ENCODE data around the gene COL12A1. TPM values are rescaled to one million over a fixed set of nuclear protein-coding genes. Genes with fewer than 3 reads are reported as not detected.

The COL12A1 gene
- total RNA-seq, 2 experiments from 2014 or later: not detected

DNA sequence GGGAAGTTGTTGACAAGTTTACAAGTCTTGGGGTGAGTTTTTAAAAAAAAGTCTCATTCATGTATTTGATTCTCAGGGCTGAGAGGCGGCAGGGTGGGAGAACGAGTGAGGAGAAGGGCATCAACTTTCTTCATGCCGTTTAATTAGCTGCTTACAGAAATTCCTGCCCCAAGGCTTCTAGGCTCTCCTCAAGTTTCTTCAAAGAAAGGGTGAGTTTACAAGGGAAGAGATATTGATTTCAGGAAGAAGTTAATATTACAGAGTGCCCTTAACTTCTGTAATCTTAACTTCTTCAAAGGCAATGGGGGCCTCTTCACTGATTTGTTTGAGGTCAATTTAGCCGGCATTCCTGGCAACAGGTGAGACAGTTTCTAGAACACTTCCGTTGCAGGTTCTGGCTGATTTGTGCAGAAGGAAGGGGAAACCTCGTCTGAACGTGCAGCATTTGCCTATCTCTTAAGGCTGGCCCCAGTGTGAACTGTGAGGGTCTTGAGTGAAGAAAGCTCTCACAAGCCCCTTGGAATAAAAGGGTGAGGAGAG, 3.4 kb upstream of the COL12A1 start:
- no peaks in the 10 kb centered on the region for H3K9me3 Mint-ChIP-seq
- CTCF ChIA-PET: interaction anchor here (0.6 to 2.5 kb wide), 15 partner anchors 8 to 1470 kb away, joined by 3 to 9 read pairs (median 3); no protein-coding TSS in a partner anchor
- POLR2A ChIA-PET: no interaction called here
- peaks cover 42% of the 10 kb centered on the region for H3K4me1 Mint-ChIP-seq
- H3K27ac Mint-ChIP-seq: no peak overlapping the region
- H3K27me3 Mint-ChIP-seq: peaks cover 63% of the 10 kb centered on the region
- no peaks in the 10 kb centered on the region for H3K36me3 Mint-ChIP-seq (ENCODE audit: low read depth)
- no peak overlapping the region for H3K4me3 Mint-ChIP-seq
- DNase-seq: no peak

DNA sequence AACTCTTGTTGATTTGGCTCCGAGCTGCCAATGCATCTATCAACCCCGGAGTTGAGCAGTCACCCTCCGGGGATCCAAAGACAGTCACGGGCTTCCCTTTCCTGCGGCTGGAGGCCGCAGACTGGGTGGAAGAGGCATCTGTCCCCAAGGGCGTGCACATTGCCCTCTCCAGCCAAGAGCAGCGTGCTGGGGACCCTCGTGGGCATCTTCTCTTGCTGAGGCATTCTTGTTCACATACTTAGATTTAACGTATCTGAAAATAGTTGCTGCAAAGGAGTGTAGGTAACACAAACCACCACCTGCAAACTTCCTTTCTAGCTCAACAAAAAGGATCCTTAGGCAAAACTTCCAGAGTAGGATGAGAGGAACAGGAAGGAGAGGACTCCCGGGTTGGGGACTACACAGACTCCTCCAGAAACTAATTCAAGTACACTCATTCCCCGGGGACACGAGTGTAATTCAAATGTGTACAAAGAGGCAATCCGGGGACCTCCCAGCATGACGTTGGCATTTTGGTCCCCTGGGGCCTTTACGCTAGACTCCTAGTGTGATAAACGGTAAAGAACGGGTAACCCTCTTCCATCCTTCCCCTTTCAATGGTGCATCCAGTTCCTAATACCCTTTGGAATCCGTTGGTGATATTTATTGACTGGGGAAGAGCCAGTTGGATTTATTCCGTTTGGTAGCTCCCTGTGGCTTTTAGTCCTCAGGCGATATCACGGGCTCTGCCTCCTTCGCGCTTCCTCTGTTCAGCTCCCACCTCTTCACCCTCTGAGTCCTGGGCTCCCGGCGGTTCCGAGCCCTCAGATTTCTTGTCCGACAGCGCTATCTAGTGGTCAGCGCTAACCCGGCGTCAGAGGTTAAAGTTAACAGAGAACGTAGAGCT, 2.7 kb upstream of the COL12A1 start:
- Mint-ChIP-seq H3K27ac (peak overlapping the region; percentile 42), H3K4me3 (peak overlapping the region; percentile 31), H3K9me3 (no peaks in the 10 kb centered on the region)

DNA sequence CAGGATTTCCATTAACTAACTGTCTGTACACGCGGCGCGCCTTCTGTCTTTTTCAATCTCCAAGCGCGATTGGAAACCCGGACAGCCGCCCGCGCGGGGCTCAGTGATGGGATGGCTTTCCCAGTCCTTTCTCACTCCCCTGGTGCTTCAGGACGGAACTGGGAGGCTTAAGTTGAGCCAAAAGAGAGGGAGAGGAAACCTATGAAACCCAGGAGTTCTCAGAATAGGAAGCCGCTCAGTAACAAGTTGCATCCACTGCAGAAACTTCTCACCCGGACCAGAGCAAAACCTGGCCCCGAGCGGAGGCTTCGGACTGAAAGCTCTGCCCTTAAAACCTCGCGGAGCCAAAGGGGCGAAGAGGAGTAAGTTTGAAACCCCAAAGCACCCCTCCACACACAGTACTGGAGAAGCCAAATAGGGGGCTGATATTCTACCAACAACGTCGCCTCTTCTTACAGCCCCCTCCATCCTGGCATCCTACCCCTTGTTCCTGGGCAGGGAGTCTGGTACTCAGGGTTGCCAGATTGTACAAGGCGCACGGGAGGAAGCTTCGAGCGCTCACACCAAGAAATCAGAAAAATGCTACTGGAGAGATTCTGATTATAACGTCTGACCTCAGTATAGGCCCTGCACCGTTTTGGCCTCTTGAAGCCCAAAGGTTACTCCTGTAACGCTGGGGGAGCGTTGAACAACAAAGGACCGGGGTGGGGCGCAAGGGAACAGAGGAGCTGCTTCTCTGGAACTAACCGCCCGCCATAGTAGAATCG, 906 bp upstream of the COL12A1 start:
- POLR2A ChIA-PET: interaction anchor here (0.6 kb wide), 1 partner anchor 218 kb away, joined by 3 read pairs; no protein-coding TSS in a partner anchor

More for the DNA sequence above, 2.7 kb upstream of the COL12A1 start:
- peak; percentile 80 for DNase-seq
- H3K36me3 Mint-ChIP-seq (ENCODE audit: low read depth): no peaks in the 10 kb centered on the region
- ChIA-PET CTCF (interaction anchor here (0.6 to 2.5 kb wide), 14 partner anchors 9 to 1469 kb away, joined by 3 to 9 read pairs (median 3); no protein-coding TSS in a partner anchor), POLR2A (no interaction called here)
- H3K4me1 Mint-ChIP-seq: peaks cover 45% of the 10 kb centered on the region
- peaks cover 70% of the 10 kb centered on the region for H3K27me3 Mint-ChIP-seq

DNA sequence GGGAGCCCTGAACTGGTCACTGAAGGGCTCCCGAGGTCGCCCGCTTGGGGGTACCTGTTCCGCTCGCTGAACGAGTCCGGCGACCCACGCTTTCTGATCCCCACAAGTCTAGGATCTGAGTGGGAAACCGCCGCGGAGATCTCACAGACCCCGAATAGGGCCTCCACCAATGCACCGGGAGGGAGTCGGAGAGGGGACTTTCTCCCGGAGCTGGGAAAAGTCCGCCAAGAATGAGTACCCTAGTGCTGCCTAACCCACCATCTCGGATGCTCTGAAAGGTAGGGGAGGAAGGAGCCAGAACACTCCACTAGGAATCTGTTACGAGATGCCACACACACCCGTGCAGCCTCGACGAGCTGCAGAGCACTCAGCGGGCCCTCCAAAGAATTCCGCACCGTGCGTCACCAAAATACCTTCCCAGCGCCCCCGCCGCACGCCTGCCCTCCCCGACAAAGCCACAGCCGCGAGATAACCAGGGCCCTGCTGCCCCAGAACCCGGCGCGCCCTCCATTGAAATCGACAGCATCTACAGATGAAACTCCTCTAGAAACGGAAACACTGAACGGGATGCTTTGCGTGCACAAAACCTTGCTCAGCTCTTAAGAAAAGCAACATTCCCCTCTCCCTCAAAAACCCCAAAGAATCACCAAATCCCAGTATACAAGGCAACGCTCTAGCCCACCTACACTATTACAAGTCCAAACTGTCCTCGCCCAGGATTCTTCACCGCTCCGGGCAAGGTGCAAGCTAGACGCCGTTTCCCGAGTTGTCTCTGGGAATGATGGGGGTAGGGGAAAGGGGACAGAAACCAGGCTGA, 686 bp downstream of the COL12A1 start:
- POLR2A ChIA-PET: no interaction called here

More for the DNA sequence above, 906 bp upstream of the COL12A1 start:
- Mint-ChIP-seq H3K36me3 (ENCODE audit: low read depth) (no peaks in the 10 kb centered on the region), H3K27me3 (peaks cover 82% of the 10 kb centered on the region), H3K4me1 (peaks cover 50% of the 10 kb centered on the region), H3K9me3 (no peaks in the 10 kb centered on the region), H3K27ac (no peak overlapping the region), H3K4me3 (peak overlapping the region; percentile 6)
- CTCF ChIA-PET: interaction anchor here (1.1 kb wide), 1 partner anchor 65 kb away, joined by 3 read pairs; no protein-coding TSS in a partner anchor
- no peak for DNase-seq

DNA sequence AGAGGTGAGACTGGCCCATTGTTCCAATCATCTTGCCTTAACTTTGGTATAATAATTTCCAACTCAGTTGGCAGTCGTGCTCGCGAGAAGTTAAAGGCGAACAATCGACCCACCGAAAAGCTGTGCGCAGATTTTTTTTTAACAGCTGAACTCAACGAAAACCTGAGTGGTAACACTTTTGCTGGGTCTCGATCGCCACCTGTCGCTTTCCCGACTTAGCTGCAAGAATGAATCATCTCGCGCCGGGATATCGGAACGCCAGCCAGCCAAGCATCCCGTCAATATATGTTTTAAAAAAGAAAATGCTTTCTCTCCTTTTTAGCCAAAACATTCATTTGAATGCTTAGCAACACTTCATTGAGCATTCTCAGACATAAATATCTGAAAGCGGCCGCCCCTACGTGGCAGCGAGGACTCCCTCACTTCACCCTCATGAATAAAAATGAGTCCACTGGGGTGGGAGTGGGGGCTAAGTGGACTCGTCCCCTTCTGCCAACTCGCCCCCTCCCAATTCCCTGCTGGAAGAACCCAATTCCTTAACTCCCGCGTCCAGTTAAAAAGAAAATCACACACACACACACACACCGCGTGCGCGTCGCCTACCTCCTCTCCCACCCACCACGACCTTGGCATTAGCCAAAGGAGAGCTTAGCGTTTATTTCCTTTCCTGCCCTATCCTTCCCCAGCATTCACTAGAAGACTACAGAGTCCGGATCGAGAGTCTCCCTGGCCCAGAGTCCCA, 1.5 kb downstream of the COL12A1 start:
- Mint-ChIP-seq H3K27me3 (peaks cover 89% of the 10 kb centered on the region), H3K27ac (peak overlapping the region; percentile 62), H3K4me3 (peak overlapping the region; percentile 37), H3K9me3 (no peaks in the 10 kb centered on the region), H3K36me3 (ENCODE audit: low read depth) (no peaks in the 10 kb centered on the region), H3K4me1 (peaks cover 50% of the 10 kb centered on the region)
- DNase-seq: peak; percentile 53
- ChIA-PET POLR2A (no interaction called here), CTCF (interaction anchor here (0.6 to 2.1 kb wide), 5 partner anchors 22 to 1471 kb away, joined by 3 to 8 read pairs (median 3); no protein-coding TSS in a partner anchor)

More for the DNA sequence above, 686 bp downstream of the COL12A1 start:
- peak overlapping the region; percentile 37 for H3K4me3 Mint-ChIP-seq
- H3K27me3 Mint-ChIP-seq: peaks cover 86% of the 10 kb centered on the region
- H3K36me3 Mint-ChIP-seq (ENCODE audit: low read depth): no peaks in the 10 kb centered on the region
- no peak overlapping the region for H3K27ac Mint-ChIP-seq
- DNase-seq: no peak
- H3K9me3 Mint-ChIP-seq: no peaks in the 10 kb centered on the region
- peaks cover 50% of the 10 kb centered on the region for H3K4me1 Mint-ChIP-seq
- CTCF ChIA-PET: interaction anchor here (0.5 to 2.1 kb wide), 4 partner anchors 240 to 1472 kb away, joined by 4 to 8 read pairs (median 5); no protein-coding TSS in a partner anchor

DNA sequence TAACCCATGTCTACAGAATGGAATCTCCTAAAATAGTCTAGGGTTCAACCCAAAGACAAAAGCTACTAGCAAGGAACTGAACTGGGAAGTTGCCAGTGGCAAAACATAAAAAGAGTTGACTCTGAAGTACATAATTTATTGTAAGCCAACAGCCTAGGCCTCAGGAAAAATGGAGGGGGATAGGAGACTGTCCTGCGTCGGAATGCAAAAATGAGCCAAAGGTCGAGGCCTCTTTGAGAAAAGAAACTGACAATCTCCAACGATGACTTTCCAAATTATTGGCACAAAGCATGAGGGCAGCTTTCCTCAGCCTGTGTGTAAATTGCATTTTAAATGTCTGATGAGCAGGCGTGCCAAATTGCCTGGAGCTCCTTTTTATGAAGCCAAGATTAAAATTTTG, 2.1 kb downstream of the COL12A1 start:
- ChIA-PET POLR2A (no interaction called here), CTCF (interaction anchor here (0.5 to 2.1 kb wide), 6 partner anchors 8 to 1529 kb away, joined by 3 to 8 read pairs (median 3); no protein-coding TSS in a partner anchor)
- H3K36me3 Mint-ChIP-seq (ENCODE audit: low read depth): no peaks in the 10 kb centered on the region
- peaks cover 45% of the 10 kb centered on the region for H3K4me1 Mint-ChIP-seq
- H3K4me3 Mint-ChIP-seq: no peak overlapping the region
- no peaks in the 10 kb centered on the region for H3K9me3 Mint-ChIP-seq
- DNase-seq: no peak
- no peak overlapping the region for H3K27ac Mint-ChIP-seq
- H3K27me3 Mint-ChIP-seq: peaks cover 86% of the 10 kb centered on the region

DNA sequence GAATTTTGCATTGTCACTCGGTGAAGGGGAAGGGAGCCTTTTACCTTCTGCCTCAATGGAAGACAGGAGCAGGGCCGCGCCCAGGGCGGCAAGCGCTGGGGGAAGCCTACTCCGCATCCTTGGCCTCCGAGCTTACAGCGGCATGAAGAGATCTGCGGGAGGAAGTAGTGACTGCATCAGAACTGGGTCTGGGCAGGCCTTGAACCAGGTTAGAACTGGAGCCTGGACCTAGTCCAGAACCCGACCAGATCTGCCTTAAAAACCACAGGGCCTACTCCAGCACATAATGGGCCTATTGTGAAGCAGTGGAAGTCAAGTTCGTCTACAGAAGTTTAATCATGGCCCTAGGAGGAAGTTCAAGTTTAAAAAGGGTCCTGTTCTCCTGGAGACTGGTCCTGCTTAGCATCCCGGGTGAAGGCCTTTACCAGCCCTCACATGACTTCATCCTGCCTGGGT, 3.1 kb downstream of the COL12A1 start:
- POLR2A ChIA-PET: interaction anchor here (0.7 kb wide), 1 partner anchor 599 kb away, joined by 4 read pairs; no protein-coding TSS in a partner anchor
- H3K4me3 Mint-ChIP-seq: no peak overlapping the region
- H3K27me3 Mint-ChIP-seq: peaks cover 81% of the 10 kb centered on the region

DNA sequence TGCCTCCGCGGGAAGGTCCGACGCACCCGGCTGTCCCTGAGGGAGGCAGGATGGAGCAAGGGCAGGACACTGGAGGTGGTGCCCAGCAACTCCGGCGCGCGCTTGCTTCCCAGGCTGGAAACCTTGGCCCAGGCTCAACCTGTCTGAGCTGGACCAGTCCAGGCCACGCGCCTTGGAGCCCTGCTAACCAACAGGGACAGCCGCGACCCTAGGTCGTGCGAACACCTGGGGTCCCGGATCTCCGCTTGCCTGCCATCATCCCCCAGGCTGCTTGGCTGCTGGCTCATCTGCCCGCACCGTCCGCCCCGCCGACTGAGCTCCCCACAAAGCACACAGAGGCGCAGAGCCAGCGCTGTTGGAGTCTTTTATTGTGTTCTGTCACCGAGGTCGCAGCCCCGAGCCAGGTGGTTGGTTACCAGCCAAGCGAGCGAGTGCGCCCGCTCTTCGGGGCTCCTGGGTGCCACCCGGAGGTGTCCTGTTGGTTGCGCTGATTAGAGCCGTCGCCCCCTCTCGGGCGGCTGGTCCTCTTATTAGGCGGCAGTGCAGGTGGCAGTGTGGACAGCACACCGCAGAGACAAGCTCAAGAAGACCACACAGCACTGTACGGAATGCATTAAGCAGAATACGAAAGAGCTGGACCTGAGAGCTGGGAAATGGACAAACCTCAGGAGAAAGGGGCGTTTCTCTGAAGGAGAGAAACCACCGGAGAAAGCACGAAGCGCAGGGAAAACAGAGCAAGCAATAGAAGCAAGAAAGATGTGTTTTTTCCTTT, 3.8 kb downstream of the COL12A1 start:
- ChIA-PET POLR2A (interaction anchor here (0.7 kb wide), 1 partner anchor 598 kb away, joined by 4 read pairs; no protein-coding TSS in a partner anchor), CTCF (no interaction called here)
- no peak for DNase-seq
- Mint-ChIP-seq H3K4me3 (no peak overlapping the region), H3K27ac (no peak overlapping the region), H3K4me1 (peaks cover 31% of the 10 kb centered on the region), H3K36me3 (ENCODE audit: low read depth) (no peaks in the 10 kb centered on the region), H3K27me3 (peaks cover 75% of the 10 kb centered on the region), H3K9me3 (no peaks in the 10 kb centered on the region)

More for the DNA sequence above, 3.1 kb downstream of the COL12A1 start:
- CTCF ChIA-PET: interaction anchor here (0.7 kb wide), 1 partner anchor 9 kb away, joined by 3 read pairs; no protein-coding TSS in a partner anchor
- H3K36me3 Mint-ChIP-seq (ENCODE audit: low read depth): no peaks in the 10 kb centered on the region
- H3K9me3 Mint-ChIP-seq: no peaks in the 10 kb centered on the region
- no peak for DNase-seq
- peaks cover 36% of the 10 kb centered on the region for H3K4me1 Mint-ChIP-seq
- H3K27ac Mint-ChIP-seq: no peak overlapping the region

DNA sequence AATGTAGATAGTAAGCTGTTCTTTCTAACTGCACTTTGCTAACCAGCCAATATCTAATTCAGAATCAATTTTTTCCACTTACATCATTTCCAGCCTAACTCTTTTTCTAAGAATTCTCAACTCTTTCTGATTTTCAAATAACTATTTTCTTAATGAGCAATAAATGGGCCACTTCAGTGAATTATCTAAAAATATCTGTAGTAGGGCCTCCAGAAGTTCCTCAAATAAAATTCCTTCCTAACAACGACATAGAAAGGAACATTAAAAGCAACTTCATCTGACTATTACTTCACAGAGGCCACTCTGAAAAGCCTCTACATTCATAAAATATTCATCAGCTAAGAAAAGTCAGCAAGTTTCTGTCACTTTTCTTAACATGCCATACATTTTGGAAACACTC, 4.8 kb downstream of the COL12A1 start:
- no peak for DNase-seq
- H3K27ac Mint-ChIP-seq: no peak overlapping the region
- no peaks in the 10 kb centered on the region for H3K36me3 Mint-ChIP-seq (ENCODE audit: low read depth)
- CTCF ChIA-PET: interaction anchor here (2.4 kb wide), 1 partner anchor 8 kb away, joined by 9 read pairs; no protein-coding TSS in a partner anchor
- H3K4me1 Mint-ChIP-seq: peaks cover 22% of the 10 kb centered on the region
- H3K9me3 Mint-ChIP-seq: no peaks in the 10 kb centered on the region
- no peak overlapping the region for H3K4me3 Mint-ChIP-seq
- POLR2A ChIA-PET: no interaction called here
- peaks cover 68% of the 10 kb centered on the region for H3K27me3 Mint-ChIP-seq

DNA sequence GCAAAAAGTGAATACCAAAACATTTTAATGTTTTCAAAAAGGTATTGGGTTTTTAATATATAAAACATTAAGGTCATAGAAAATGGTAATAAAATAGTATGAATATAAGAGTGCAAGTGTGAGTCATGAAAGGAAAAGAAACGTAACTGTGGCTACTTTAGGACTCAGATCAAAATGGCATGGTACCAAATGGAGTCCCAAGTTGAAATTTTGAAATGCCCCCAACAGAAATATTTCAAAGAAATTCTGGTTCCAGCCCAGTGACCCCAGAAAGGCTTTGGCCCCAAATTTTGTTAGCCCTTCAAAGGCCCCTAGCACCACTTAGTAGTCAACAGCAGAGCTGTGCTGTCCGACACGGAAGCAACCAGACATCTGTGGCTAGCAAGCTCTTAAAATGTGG, 6.0 kb downstream of the COL12A1 start:
- ChIA-PET CTCF (interaction anchor here (2.4 kb wide), 1 partner anchor 9 kb away, joined by 9 read pairs; no protein-coding TSS in a partner anchor), POLR2A (no interaction called here)
- no peaks in the 10 kb centered on the region for H3K36me3 Mint-ChIP-seq (ENCODE audit: low read depth)
- H3K4me1 Mint-ChIP-seq: peaks cover 14% of the 10 kb centered on the region
- H3K27ac Mint-ChIP-seq: no peak overlapping the region
- no peaks in the 10 kb centered on the region for H3K9me3 Mint-ChIP-seq
- DNase-seq: no peak
- peaks cover 56% of the 10 kb centered on the region for H3K27me3 Mint-ChIP-seq
- H3K4me3 Mint-ChIP-seq: no peak overlapping the region

Data from activated CD4-positive, alpha-beta T cell treated with anti-CD3 and anti-CD28 coated beads, Interleukin-2, amount 10 ng/mL, durations not matched to agents 7 days and 5 days (primary cell).